Neural progenitor cell (in vitro differentiated cells): ENCODE measurements around the gene AAMP.

Experiments
- CTCF ChIP-seq: fragments of 200-600 bp; sonication (generic); IDR thresholded peaks from 2 replicates; pipeline ENCODE4 v1.5.1; 2017; ENCODE audit warnings: antibody characterized with exemption, mild to moderate bottlenecking
- EZH2 ChIP-seq: fragments of 200-600 bp; sonication (generic); IDR thresholded peaks from 2 replicates; pipeline ENCODE4 v1.6.1; 2017; ENCODE audit warnings: antibody characterized with exemption, mild to moderate bottlenecking, moderate library complexity
- EZH2phosphoT487 ChIP-seq: fragments of 200-600 bp; sonication (generic); IDR thresholded peaks from 2 replicates; pipeline ENCODE4 v1.6.1; 2017; ENCODE audit warnings: antibody characterized with exemption

- no peak for TF ChIP-seq EZH2
- no peak for TF ChIP-seq EZH2phosphoT487
- no peak for TF ChIP-seq CTCF
Observed at GRCh38 chr2:218217360-218218267, 52.3 kb downstream of the AAMP start.
